HepG2 (cell line): Measurements from ENCODE around the gene MAS1L.

ENCODE experiments used
- CSRNP1 ChIP-seq: sonication (generic); formaldehyde crosslinking; IDR thresholded peaks from 2 replicates; pipeline ENCODE4 v1.8.1; 2023; ENCODE audit warnings: mild to moderate bottlenecking, missing genetic modification reagents
- CTCF ChIP-seq: sonication (generic); formaldehyde crosslinking; IDR thresholded peaks from 2 replicates; pipeline ENCODE4 v1.5.0; 2020; ENCODE audit warnings: mild to moderate bottlenecking, missing genetic modification reagents, moderate library complexity
- MNT ChIP-seq: fragments of 450-650 bp; IDR thresholded peaks from 2 replicates; pipeline ENCODE4 v1.6.1; 2016
- NFE2 ChIP-seq: sonication (generic); formaldehyde crosslinking; IDR thresholded peaks from 2 replicates; pipeline ENCODE4 v1.4.0; 2020; ENCODE audit warnings: missing genetic modification reagents
- NFYB ChIP-seq: sonication (generic); formaldehyde crosslinking; IDR thresholded peaks from 2 replicates; pipeline ENCODE4 v1.4.0; 2020; ENCODE audit warnings: missing genetic modification reagents
- SMARCE1 ChIP-seq: fragments of 450-650 bp; IDR thresholded peaks from 2 replicates; pipeline ENCODE4 v1.6.1; 2017; ENCODE audit warnings: borderline replicate concordance
- ZNF274 ChIP-seq: sonication (generic); formaldehyde crosslinking; IDR thresholded peaks from 2 replicates; pipeline ENCODE4 v1.5.1; 2020; ENCODE audit warnings: mild to moderate bottlenecking, missing genetic modification reagents
- ZNF335 ChIP-seq: sonication (generic); formaldehyde crosslinking; IDR thresholded peaks from 2 replicates; pipeline ENCODE4 v1.4.0; 2020; ENCODE audit warnings: missing genetic modification reagents
- ZZZ3 ChIP-seq: sonication (generic); formaldehyde crosslinking; IDR thresholded peaks from 2 replicates; pipeline ENCODE4 v1.4.0; 2020; ENCODE audit warnings: missing genetic modification reagents, mild to moderate bottlenecking, borderline replicate concordance

GRCh38 chr6:29479560-29479959, 8.2 kb downstream of the MAS1L start:
- TF ChIP-seq NFYB (CRISPR knock-in tag) (no peak), ZNF274 (CRISPR knock-in tag) (no peak), ZZZ3 (CRISPR knock-in tag) (no peak), NFE2 (CRISPR knock-in tag) (no peak), CTCF (CRISPR knock-in tag) (no peak), SMARCE1 (no peak), MNT (no peak), CSRNP1 (CRISPR knock-in tag) (no peak), ZNF335 (CRISPR knock-in tag) (no peak)
